ENCODE data around the gene UBE2O. TPM values are rescaled to one million over a fixed set of nuclear protein-coding genes. Genes with fewer than 3 reads are reported as not detected.

UBE2O gene
- total and polyA plus RNA-seq, 2 experiments from 2014 or later, result 30.4 to 79.4 TPM

GRCh38 chr17:76442341-76443338 lies 10.3 kb downstream of the UBE2O start (continued):
- TF ChIP-seq JUNB (IDR thresholded peaks at IDR 0.05; ENCODE audit: unreplicated experiment), result no peak
- no peak for TF ChIP-seq NANOG (IDR thresholded peaks at IDR 0.05; ENCODE audit: borderline replicate concordance)

DNA sequence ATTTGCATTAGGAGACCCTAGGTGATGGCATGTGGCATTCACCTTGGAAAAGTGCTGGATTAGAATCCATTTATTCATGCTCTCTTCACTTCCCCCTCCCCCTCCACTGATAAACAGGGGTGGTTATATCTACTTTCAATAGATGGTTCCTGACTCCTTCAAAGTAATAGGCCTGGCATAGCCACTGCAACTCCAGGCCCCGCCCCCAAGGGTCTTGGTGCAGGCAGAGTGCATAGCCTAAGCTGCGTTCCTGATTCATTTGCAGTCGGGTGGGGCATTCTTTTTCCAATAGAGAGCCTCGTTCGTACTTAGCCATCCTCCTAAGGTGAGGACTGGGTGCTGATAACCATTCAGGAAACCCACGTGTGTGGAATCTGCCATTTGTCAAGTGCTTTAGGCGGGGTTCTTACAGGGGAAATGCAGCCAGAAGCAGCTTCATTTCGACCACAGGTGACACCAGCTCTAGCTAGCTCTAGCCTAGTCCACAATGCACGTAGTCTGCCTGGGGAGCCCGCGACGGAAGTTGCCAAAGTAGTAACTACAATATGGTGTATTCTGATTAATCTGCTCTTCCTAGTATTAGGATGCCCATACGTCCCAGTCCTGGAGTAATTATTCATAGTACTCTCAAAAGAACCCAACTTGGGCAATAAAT lies 11.1 kb downstream of the UBE2O start:
- Histone ChIP-seq H3K27me3 (ENCODE audit: insufficient read depth) (no peaks in the 10 kb centered on the region), H3K36me3 (ENCODE audit: insufficient read depth) (no peaks in the 10 kb centered on the region), H3K4me2 (peak overlapping the region; percentile 50), H3K27ac (ENCODE audit: low read depth) (peak overlapping the region; percentile 59; the same call in 1 of the 2 replicates), H3K9me2 (ENCODE audit: insufficient read depth) (no peaks in the 10 kb centered on the region), H4K20me1 (replicated peaks; ENCODE audit: insufficient read depth) (peaks cover 27% of the 10 kb centered on the region), H3K4me3 (peak overlapping the region; percentile 2; the same call in 1 of the 2 replicates), H3F3A (replicated peaks; ENCODE audit: low read depth) (peaks cover 18% of the 10 kb centered on the region), H3K4me1 (ENCODE audit: insufficient read depth) (peaks cover 96% of the 10 kb centered on the region), H3K79me2 (replicated peaks; ENCODE audit: insufficient read depth) (peaks cover 90% of the 10 kb centered on the region), H2AFZ (no peak overlapping the region)
- ATAC-seq (peak; percentile 44), DNase-seq (ENCODE audit: low spot score) (peak; percentile 65)
- Mint-ChIP-seq H3K9me3 (no peaks in the 10 kb centered on the region), H3K36me3 (ENCODE audit: low read depth) (peaks cover 8% of the 10 kb centered on the region), H3K4me3 (peak overlapping the region; percentile 41; the same call in 1 of the 3 replicates), H3K27ac (peak overlapping the region; percentile 77), H3K4me1 (peaks cover 86% of the 10 kb centered on the region), H3K27me3 (ENCODE audit: insufficient read depth, low read depth, poor library complexity) (peaks cover 14% of the 10 kb centered on the region)
- no peak for TF ChIP-seq STAT1 (IDR thresholded peaks at IDR 0.05; ENCODE audit: unreplicated experiment)
- TF ChIP-seq, protein P1, sequence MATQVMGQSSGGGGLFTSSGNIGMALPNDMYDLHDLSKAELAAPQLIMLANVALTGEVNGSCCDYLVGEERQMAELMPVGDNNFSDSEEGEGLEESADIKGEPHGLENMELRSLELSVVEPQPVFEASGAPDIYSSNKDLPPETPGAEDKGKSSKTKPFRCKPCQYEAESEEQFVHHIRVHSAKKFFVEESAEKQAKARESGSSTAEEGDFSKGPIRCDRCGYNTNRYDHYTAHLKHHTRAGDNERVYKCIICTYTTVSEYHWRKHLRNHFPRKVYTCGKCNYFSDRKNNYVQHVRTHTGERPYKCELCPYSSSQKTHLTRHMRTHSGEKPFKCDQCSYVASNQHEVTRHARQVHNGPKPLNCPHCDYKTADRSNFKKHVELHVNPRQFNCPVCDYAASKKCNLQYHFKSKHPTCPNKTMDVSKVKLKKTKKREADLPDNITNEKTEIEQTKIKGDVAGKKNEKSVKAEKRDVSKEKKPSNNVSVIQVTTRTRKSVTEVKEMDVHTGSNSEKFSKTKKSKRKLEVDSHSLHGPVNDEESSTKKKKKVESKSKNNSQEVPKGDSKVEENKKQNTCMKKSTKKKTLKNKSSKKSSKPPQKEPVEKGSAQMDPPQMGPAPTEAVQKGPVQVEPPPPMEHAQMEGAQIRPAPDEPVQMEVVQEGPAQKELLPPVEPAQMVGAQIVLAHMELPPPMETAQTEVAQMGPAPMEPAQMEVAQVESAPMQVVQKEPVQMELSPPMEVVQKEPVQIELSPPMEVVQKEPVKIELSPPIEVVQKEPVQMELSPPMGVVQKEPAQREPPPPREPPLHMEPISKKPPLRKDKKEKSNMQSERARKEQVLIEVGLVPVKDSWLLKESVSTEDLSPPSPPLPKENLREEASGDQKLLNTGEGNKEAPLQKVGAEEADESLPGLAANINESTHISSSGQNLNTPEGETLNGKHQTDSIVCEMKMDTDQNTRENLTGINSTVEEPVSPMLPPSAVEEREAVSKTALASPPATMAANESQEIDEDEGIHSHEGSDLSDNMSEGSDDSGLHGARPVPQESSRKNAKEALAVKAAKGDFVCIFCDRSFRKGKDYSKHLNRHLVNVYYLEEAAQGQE (IDR thresholded peaks at IDR 0.05; ENCODE audit: unreplicated experiment), result no peak
- no peak for TF ChIP-seq NANOG (IDR thresholded peaks at IDR 0.05; ENCODE audit: borderline replicate concordance)
- no peak for TF ChIP-seq POLR2AphosphoS5 (IDR thresholded peaks at IDR 0.05; ENCODE audit: low read depth)
- no peak for TF ChIP-seq ZNF114 (CRISPR knock-in tag; IDR thresholded peaks at IDR 0.05)
- TF ChIP-seq CREB1 (CRISPR knock-in tag; IDR thresholded peaks at IDR 0.05; ENCODE audit: low read depth), result no peak
- no peak for TF ChIP-seq EZH2phosphoT487 (IDR thresholded peaks at IDR 0.05; ENCODE audit: unreplicated experiment)
- no peak for TF ChIP-seq JUNB (IDR thresholded peaks at IDR 0.05; ENCODE audit: unreplicated experiment)
- no peak for TF ChIP-seq ZNF331 (CRISPR knock-in tag; IDR thresholded peaks at IDR 0.05; ENCODE audit: low read depth)
- TF ChIP-seq CTCF (conservative IDR thresholded peaks at IDR 0.05; ENCODE audit: low read depth in 2 of 2), result no peak
- no peak for TF ChIP-seq EZH2 (IDR thresholded peaks at IDR 0.05; ENCODE audit: low read depth, unreplicated experiment)
- TF ChIP-seq ETS1 (IDR thresholded peaks at IDR 0.05), result no peak

All from GM23338 (cell line).